ENCODE results near the gene HLA-E. TPM values are rescaled to one million over a fixed set of nuclear protein-coding genes. Genes with fewer than 3 reads are reported as not detected.

The HLA-E gene
- polyA plus RNA-seq, 1 experiment, result 293 TPM

DNA sequence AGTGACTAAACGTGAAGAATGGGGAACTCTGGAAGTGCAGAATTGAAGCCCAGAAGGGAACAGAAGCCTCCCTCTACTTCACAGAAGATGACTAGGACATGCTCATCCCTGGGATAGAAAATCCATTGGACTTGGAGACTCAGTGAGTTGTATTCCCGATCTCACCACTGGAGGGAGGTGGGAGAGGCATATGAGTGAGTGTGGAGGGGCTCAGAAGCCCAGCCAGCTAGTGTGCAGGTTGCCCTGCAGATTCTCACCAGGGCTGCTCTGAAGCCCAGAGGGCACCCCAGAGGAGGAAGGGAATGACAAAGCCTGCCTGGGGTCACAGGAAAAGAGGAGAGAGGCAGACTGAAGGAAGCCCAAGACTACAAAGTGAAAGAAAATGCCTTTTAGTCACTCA is 42.1 kb upstream of the HLA-E start:
- H3K27me3 ChIP-seq (ENCODE audit: control insufficient read depth, insufficient read depth, low read length), result peaks cover 52% of the 10 kb centered on the region
- H3K4me3 ChIP-seq (ENCODE audit: low read depth, low read length), result no peak overlapping the region
- ChIA-PET POLR2A (no interaction called here), CTCF (interaction anchor here (1.4 kb wide), 1 partner anchor 19 kb away, joined by 3 read pairs; no protein-coding TSS in a partner anchor)
- no peak for DNase-seq (ENCODE audit: low read depth)
- TF ChIP-seq, protein P1, sequence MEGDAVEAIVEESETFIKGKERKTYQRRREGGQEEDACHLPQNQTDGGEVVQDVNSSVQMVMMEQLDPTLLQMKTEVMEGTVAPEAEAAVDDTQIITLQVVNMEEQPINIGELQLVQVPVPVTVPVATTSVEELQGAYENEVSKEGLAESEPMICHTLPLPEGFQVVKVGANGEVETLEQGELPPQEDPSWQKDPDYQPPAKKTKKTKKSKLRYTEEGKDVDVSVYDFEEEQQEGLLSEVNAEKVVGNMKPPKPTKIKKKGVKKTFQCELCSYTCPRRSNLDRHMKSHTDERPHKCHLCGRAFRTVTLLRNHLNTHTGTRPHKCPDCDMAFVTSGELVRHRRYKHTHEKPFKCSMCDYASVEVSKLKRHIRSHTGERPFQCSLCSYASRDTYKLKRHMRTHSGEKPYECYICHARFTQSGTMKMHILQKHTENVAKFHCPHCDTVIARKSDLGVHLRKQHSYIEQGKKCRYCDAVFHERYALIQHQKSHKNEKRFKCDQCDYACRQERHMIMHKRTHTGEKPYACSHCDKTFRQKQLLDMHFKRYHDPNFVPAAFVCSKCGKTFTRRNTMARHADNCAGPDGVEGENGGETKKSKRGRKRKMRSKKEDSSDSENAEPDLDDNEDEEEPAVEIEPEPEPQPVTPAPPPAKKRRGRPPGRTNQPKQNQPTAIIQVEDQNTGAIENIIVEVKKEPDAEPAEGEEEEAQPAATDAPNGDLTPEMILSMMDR (IDR thresholded peaks at IDR 0.05; ENCODE audit: insufficient read depth, low read depth, low read length), result peak; percentile 42
- no peaks in the 10 kb centered on the region for H3K36me3 ChIP-seq (ENCODE audit: control insufficient read depth, insufficient read depth, low read length)

DNA sequence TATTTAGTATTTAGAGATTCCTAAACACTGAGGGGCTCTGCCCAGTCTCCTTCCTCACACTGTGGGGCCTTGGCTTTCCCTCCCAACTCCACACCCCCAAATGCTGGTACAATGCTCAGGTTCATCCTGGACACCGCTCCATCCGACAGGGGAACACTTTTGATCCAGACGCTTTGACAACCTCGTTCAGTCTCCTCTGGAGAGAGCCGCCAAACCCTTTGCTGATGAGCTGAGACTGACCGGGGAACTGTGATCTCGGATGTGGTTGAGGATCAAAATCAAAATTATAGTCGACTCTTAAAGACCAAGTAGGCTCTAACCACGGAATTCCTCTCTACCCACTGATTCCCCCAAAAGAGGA is 38.8 kb upstream of the HLA-E start:
- H3K4me3 ChIP-seq (ENCODE audit: low read depth, low read length), result no peak overlapping the region
- no peak for DNase-seq (ENCODE audit: low read depth)
- ChIA-PET CTCF (interaction anchor here (0.8 to 1.4 kb wide), 5 partner anchors 10 to 92 kb away, joined by 3 to 5 read pairs (median 3); no protein-coding TSS in a partner anchor), POLR2A (no interaction called here)
- TF ChIP-seq, protein P1 (IDR thresholded peaks at IDR 0.05; ENCODE audit: insufficient read depth, low read depth, low read length), result no peak
- peaks cover 53% of the 10 kb centered on the region for H3K27me3 ChIP-seq (ENCODE audit: control insufficient read depth, insufficient read depth, low read length)
- no peaks in the 10 kb centered on the region for H3K36me3 ChIP-seq (ENCODE audit: control insufficient read depth, insufficient read depth, low read length)

DNA sequence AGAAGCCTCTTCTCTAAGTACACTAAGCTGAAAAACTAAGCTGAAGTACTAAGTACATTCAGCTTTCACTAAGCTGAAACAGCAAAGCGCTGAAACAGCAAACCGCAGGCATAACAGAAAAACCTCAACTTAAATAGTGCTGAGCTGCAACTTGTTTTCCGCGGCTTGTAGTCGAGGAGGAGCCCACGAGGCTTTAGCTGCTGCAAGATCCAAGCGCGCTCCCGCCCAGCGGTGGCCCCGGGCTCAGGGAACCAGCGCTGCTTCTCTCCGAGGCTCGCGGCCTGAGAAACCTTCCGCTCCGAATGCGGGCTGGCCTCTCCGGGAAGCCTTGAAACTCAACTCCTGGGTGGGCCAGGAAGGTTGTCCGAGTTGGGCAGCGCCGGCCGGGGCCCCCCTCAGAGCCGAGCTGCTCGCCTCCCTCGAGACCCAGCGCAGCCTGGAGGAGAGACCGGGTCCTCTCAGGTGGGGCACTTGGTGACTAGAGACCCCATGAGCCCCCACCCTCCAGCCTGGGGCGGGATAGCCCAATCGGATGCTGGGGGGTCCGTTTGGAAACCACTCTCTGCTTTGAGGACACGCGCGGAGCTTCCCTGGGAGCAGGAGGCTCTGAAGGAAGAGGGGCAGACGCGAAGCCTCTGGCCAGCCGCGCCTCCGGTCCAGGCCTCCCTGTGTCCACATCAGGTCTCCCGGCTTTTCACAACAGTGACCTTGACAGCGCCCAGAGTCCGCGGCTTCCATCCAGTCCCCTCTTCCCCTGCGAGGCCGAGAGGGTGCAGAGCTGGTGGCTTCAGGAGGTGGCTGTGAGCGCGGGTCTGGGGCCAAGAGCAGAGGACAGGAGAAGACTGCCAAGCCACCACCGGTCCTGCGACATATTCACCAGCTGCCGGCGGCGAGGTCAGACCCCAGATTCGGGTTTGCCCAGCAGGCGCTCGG is 38.1 kb upstream of the HLA-E start:
- TF ChIP-seq, protein P1 (IDR thresholded peaks at IDR 0.05; ENCODE audit: insufficient read depth, low read depth, low read length), result no peak
- ChIA-PET CTCF (interaction anchor here (0.8 to 2.8 kb wide), 8 partner anchors 10 to 94 kb away, joined by 3 to 46 read pairs (median 4); no protein-coding TSS in a partner anchor), POLR2A (no interaction called here)
- H3K36me3 ChIP-seq (ENCODE audit: control insufficient read depth, insufficient read depth, low read length), result no peaks in the 10 kb centered on the region
- DNase-seq (ENCODE audit: low read depth), result peak; percentile 25
- H3K27me3 ChIP-seq (ENCODE audit: control insufficient read depth, insufficient read depth, low read length), result peaks cover 52% of the 10 kb centered on the region
- no peak overlapping the region for H3K4me3 ChIP-seq (ENCODE audit: low read depth, low read length)

DNA sequence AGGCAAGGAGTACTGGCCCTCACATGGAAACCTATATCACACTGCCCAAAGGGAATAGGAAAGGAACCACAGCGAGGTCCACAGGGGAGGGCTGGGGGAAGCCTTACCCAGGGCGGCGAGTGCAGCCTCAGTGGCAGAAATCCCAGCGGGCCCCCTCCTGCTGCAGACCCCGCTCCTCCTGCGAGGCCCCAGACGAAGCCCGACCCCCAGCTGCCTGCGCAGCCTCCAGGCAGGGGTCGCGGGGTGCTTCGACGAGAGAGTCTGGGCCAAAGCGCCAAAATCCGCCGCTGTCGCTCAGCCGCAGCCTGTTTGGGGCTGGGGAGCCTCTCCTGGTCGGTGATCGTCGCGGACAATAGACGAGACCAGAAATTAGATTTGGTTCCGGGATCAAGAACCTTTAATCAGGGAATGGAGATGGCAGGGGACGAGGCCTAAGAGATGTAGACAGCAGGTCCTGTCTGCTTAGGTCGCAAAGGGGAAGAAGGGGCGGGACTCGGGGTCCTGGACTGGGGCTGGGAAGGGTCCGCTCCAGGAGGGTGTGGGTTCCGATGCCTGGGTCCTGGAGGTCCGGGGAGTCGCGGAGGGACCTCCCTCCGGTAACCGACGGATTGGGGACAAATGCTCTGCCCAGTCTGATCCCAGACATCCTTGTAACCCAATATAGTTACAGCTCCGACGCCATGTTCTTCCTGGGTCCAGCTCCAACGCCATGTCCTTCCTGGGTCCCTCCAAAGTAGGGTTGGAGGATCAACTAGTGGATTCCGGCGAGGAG is 36.4 kb upstream of the HLA-E start:
- TF ChIP-seq, protein P1 (IDR thresholded peaks at IDR 0.05; ENCODE audit: insufficient read depth, low read depth, low read length), result no peak
- DNase-seq (ENCODE audit: low read depth), result no peak
- ChIA-PET POLR2A (no interaction called here), CTCF (interaction anchor here (0.6 to 2.8 kb wide), 15 partner anchors 11 to 712 kb away, joined by 3 to 46 read pairs (median 5); no protein-coding TSS in a partner anchor)
- Histone ChIP-seq H3K4me3 (ENCODE audit: low read depth, low read length) (no peak overlapping the region), H3K36me3 (ENCODE audit: control insufficient read depth, insufficient read depth, low read length) (no peaks in the 10 kb centered on the region), H3K27me3 (ENCODE audit: control insufficient read depth, insufficient read depth, low read length) (peaks cover 46% of the 10 kb centered on the region)
